ENCODE measurements around the gene UBAC2. TPM values are rescaled to one million over a fixed set of nuclear protein-coding genes. Genes with fewer than 3 reads are reported as not detected.

Gene UBAC2
- total and polyA plus RNA-seq, 2 of the 8 experiments (the other 6 are each of a cell fraction or from before 2014, with no cell fraction given) = 75.9 to 76.9 TPM

- TF ChIP-seq MAX (IDR thresholded peaks at IDR 0.05) (no peak), BCL11A (IDR thresholded peaks at IDR 0.05; ENCODE audit: low read depth in 2 of 2, low read length in 2 of 2) (no peak), JUND (IDR thresholded peaks at IDR 0.05; ENCODE audit: low read length) (no peak), TEAD4 (IDR thresholded peaks at IDR 0.05; ENCODE audit: low read depth, low read length) (no peak), CTCF (IDR thresholded peaks at IDR 0.05; ENCODE audit: control extremely low read depth in 1 of 3, insufficient read depth in 1 of 3, low read depth in 1 of 3, low read length in 3 of 3) (no peak), EP300 (IDR thresholded peaks at IDR 0.05; ENCODE audit: borderline replicate concordance in 1 of 2, low read depth in 2 of 2, low read length in 2 of 2) (no peak)
Observed at GRCh38 chr13:99271249-99271648, 70.6 kb downstream of the UBAC2 start (continued).
